AG04450 (cell line): ENCODE measurements around the gene ADGRD1. TPM values are rescaled to one million over a fixed set of nuclear protein-coding genes. Genes with fewer than 3 reads are reported as not detected.

Experiments
- CTCF ChIA-PET: fragments of 300-600, 350-600 bp; formaldehyde crosslinking; extraction: SDS; loops from one replicate; lab custom pipeline; 2022; ENCODE audit warnings: antibody characterized with exemption, inconsistent platforms; lab: Charles Lee
- POLR2A ChIA-PET: fragments of 350-600 bp; formaldehyde crosslinking; extraction: SDS; loops from one replicate; lab custom pipeline; 2021; ENCODE audit warnings: antibody characterized with exemption, inconsistent platforms; lab: Yijun Ruan, JAX
- DNase-seq: peaks from one replicate; pipeline ENCODE4 v3.0.0-alpha.2; 2011; ENCODE audit warnings: low read depth, low spot score
- H3K27ac ChIP-seq: one replicate; pipeline ENCODE4 v1.5.1; 2012; ENCODE audit warnings: low read depth, low read length, control low read depth
- H3K27me3 ChIP-seq: one replicate; pipeline ENCODE4 v1.6.0; 2012; ENCODE audit warnings: low read length; ENCODE audit not compliant: control insufficient read depth, insufficient read depth
- H3K4me3 ChIP-seq: 2 replicates; pipeline ENCODE4 v1.5.1; 2011; ENCODE audit warnings: mild to moderate bottlenecking, low read depth, low read length, control low read depth
- H3K9me3 ChIP-seq: 2 replicates; pipeline ENCODE4 v1.5.1; 2012; ENCODE audit warnings: low read length; ENCODE audit not compliant: control insufficient read depth, insufficient read depth
- CTCF ChIP-seq: IDR thresholded peaks from 2 replicates; pipeline ENCODE4 v1.5.1; 2011; ENCODE audit warnings: low read depth, low read length, control low read depth, inconsistent platforms
- polyA plus RNA-seq: library from polyadenylated mRNA; depleted of rRNA; stranded (reverse); fragments of >200 nt; gene quantifications from 2 replicates; pipeline ENCODE4 v1.2.3, GENCODE V29; 2011

Gene ADGRD1
- polyA plus RNA-seq, 1 experiment: 0.05 TPM

GRCh38 chr12:131094831-131095805 lies 141.4 kb downstream of the ADGRD1 start:
- no peak for TF ChIP-seq CTCF
- no peaks in the 10 kb centered on the region for H3K27me3 ChIP-seq
- H3K27ac ChIP-seq: no peak overlapping the region
- ChIA-PET CTCF (no interaction called here), POLR2A (no interaction called here)
- peaks cover 74% of the 10 kb centered on the region for H3K9me3 ChIP-seq
- H3K4me3 ChIP-seq: no peak overlapping the region
- DNase-seq: no peak

- no peak for TF ChIP-seq CTCF
Measured at GRCh38 chr12:131095826-131096680, 142.3 kb downstream of the ADGRD1 start.

GRCh38 chr12:131096681-131097181 lies 143.0 kb downstream of the ADGRD1 start:
- CTCF ChIA-PET: no interaction called here
- Histone ChIP-seq H3K27ac (no peak overlapping the region), H3K27me3 (no peaks in the 10 kb centered on the region), H3K4me3 (no peak overlapping the region), H3K9me3 (peaks cover 75% of the 10 kb centered on the region)
- POLR2A ChIA-PET: no interaction called here
- no peak for TF ChIP-seq CTCF
- DNase-seq: no peak

More at GRCh38 chr12:131095826-131096680, 142.3 kb downstream of the ADGRD1 start:
- CTCF ChIA-PET: no interaction called here
- Histone ChIP-seq H3K4me3 (no peak overlapping the region), H3K27me3 (no peaks in the 10 kb centered on the region), H3K27ac (no peak overlapping the region), H3K9me3 (peaks cover 78% of the 10 kb centered on the region)
- POLR2A ChIA-PET: no interaction called here
- DNase-seq: no peak

GRCh38 chr12:131097202-131098177 lies 143.8 kb downstream of the ADGRD1 start:
- Histone ChIP-seq H3K27ac (no peak overlapping the region), H3K9me3 (peaks cover 73% of the 10 kb centered on the region), H3K4me3 (no peak overlapping the region), H3K27me3 (no peaks in the 10 kb centered on the region)
- CTCF ChIA-PET: no interaction called here
- POLR2A ChIA-PET: no interaction called here
- no peak for DNase-seq
- no peak for TF ChIP-seq CTCF
